ENCODE data around the gene GBA3.

The GBA3 gene

DNA sequence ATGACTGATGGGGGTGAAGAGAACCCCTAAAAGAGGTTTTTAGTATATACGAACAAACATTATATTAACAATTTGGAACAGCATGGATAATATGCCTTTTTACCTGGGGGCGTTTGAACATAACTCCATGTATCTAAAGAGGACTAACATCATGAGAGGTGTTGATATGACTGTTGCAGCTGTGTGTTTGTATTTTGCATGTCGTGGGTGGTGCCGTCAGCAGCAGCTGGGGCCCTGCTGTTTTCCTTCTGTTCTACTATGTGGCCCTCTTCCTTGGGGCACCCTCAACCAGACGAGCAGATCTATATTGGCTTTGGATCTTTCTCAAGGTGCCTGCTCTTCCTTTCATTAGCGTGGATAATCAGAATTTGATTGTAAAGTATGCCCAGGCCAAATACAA lies 11.2 kb downstream of the GBA3 start:
- no peak for DNase-seq

DNA sequence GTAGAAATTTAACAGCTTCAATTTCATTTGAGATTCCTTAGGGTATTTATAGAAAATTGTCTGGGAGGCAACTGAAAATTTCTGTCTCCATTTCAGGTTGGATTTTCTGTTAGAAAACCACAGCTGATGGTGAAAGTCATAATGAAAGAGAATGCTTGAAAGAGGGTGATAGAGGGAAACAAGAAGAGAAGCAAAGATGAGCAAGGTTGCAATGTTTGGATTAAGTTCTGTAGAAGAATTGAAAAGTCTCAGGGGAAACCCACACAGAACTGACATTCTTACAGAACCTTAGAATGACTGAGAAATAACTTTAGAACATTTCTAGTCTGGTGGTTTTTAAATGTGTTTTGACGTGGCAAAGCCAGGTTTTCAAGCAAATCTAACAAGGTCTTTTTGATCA lies 14.7 kb downstream of the GBA3 start:
- DNase-seq, result no peak

DNA sequence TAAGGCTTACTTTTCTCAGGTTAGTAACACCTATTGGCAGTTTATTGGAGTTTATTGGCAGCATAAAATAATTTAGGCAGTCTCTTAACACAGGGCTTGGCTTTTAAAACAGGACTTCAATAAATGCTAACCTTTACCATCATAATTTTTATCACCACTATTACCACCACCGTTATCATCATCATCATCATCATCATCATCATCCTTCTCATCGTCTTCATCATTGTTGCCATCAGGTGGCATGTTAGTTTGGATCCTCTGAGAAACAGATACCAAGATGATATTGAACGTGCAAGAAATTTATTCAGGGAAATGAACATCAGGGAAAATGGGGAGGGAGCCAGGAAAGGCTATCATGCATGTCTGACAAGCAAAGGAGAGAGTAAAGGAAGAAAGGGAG lies 16.2 kb downstream of the GBA3 start:
- DNase-seq, result no peak

DNA sequence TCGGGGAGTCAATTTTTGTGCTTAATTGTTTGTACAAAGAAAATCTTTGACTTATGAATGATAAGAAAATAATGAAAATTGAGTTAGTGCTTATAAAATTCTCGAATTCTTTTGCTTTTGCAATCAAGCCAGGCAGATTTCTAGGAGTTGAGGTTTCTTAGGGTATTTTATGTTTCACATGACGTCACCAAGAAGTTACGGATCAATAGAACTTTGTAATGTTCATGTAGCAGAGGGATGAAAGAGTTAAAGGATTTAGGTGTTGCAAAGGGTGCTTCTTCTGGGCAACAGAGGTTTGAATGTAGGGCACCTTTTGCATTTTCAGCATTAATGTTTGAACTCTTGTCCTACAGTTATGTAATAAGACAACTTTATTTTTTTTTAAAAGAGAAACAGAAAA lies 19.4 kb downstream of the GBA3 start:
- DNase-seq, result no peak

DNA sequence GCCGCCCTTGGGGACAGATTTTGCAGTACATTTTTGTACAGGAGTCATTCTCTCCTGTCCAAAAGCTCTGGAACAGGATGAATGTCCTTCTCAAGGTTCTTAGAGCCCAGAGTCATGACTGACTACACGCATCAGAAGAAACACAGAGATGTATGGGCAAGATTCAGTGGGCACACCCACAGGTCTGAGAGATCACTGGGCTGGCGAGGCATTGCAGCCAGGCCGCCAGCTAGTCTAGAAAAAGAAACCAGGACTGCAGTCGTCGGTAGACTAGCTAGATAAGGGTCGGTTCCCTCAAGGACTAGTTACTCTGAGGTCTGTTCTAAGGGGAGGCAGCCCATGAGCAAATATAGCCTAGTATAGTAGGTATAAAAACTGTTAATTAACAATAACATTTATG lies 19.8 kb downstream of the GBA3 start:
- no peak for DNase-seq

DNA sequence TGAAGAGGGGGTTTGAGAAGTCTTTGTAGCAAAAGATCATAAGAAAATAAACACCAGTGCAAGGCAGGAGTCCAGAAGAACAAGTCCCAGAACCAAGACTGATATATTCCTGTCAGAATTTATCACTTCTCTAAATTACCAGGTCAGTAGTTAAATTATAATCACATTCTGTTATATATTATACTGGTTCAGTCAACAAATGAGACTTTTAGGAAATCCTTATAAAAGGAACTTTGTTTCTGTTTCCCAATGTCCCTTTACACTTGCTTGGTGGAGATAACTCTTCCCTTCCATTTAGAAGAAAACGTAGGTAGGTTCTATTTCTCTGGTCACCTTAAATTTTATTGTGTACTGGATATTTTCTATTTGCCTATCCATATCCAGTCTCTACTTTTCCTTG lies 21.1 kb downstream of the GBA3 start:
- DNase-seq, result no peak

DNA sequence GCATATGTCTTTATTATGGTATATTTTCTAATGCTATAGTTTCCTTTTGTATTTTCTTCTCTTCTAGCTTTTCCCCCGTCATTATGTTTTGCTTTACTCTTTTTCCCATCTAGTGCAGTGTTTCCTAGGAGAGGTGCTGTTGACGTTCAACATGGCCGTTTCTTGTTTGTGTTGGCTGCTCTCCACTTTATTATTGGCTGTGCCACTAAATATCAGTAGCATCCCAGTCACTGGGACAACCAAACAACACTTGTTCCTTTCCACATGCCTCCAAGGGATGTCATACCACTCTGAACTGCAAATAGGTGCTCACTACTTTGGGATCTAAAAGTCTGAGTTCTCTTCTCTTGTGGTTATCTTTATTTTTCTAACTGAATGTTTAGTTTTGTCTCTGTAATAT lies 26.5 kb downstream of the GBA3 start:
- no peak for DNase-seq

DNA sequence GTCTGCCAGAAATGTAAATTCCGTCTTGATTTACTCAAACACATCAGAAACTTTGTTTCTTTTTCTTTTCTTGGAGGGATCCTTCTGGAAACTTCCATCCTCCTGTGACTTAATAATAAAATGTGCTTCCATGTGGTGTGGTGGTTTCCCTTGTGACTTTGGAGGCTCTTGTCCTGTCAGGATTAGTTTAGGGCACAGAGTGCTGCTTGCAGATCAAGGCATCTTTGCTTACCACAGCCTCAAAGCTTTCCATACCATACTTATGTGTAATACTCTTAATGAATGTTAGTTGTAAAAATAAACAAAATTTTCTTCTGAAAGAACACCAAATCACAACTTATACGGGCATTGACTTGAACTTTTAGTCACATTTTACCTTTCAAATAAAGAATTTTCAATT lies 27.4 kb downstream of the GBA3 start:
- no peak for DNase-seq

DNA sequence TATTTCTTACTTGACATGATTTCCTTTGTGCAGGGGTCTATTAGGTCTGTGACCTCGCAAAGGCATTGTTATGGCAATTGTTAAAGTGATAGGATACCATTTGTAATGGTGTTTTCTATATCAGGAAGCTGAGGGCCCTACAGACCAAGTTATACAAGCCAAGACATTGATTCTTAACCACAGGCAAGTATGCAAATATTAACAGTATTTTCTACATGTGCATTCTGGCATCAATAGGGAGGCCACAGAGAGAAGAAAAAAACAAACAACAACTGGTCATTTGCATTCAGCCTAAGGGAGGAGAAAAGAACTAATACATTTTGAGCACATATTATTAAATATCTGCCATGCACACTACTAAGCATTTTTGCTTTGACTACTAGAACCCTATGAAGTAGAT lies 28.5 kb downstream of the GBA3 start:
- no peak for DNase-seq

DNA sequence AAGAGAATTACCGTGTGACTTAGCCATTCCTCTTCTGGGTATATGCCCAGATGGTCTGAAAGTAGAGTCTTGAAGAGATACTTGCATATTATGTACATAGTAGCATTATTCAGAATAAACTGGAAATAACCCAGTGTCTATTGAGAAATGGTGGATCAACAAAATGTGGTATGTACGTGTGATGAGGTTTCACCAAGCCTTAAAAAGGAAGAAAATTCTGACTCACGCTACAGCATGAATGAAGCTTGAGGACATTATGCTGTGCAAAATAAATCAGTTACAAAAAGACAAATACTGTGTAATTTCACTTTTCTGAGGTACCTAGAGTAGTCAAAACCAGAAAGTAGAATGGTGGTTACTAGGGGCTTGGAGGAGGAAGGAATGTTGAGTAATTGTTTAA lies 37.3 kb downstream of the GBA3 start:
- DNase-seq, result no peak

DNA sequence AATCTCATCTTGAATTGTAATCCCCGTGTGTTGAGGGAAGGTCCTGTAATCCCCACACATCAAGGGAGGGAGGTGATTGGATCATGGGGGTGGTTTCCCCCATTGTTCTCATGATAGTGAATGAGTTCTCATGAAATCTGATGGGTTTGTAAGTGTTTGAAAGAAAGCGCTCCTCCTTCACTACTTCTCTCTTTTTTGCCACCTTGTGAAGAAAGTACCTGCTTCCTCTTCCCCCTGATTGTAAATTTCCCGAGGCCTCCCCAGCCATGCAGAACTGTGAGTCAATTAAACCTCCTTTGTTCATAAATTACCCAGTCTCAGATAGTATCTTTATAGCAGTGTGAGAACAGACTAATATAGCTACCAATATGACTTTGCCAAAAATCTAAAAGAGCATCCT lies 41.1 kb downstream of the GBA3 start:
- DNase-seq, result no peak

DNA sequence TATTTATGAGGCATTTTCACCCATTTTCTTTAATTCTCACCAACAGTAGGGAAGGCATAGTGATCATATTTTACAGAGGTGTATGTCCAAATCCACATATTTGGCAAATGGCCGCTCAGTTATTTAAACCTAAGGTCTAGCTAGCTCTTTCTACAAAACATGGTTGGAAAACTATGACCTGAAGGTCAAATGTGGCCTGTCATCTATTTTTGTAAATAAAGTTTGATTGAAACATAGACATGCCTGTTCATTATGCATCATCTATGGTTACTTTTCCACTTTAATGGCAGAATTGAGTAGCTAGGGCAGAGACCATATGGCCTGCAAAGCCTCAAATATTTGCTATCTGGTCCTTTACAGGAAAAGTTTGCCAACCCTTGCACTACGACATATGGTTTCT lies 44.2 kb downstream of the GBA3 start:
- no peak for DNase-seq

DNA sequence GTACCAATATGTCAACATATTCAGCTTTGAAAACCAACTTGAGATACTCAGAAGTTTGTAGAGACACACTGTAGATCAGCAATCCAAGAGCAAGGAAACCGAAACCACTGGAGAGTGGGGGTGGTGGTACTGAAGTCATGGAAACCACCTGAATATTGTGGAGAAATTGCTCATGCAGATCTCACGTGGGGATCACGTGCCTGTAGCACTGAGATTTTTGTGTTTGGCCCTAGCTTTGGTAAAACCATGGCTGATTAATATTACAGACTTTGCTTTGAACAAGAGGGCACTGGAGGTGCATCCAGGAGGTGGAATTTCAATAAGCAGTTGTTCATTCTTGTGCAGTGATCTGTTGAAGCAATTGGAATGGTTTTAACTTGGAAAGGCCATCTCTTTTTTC lies 47.2 kb downstream of the GBA3 start:
- DNase-seq, result no peak

DNA sequence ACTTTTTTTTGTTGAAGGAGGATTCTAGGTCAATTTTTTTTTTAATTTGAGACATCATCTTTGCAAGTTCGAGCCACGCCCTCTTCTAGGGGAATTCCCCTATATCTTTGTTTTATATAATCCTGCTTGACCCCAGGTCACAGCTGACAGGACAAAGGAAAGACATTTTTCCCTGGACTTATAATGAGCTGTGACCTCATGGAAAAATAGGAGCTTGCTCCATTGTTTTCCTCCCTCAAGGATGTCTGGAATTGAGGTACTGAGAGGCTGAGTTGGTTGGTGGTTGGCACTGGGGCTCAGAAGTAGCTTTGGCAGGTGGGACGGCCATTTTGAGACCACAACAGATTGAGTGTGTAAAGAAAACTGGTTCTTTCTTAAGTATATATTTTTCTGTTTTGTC lies 49.0 kb downstream of the GBA3 start:
- no peak for DNase-seq

DNA sequence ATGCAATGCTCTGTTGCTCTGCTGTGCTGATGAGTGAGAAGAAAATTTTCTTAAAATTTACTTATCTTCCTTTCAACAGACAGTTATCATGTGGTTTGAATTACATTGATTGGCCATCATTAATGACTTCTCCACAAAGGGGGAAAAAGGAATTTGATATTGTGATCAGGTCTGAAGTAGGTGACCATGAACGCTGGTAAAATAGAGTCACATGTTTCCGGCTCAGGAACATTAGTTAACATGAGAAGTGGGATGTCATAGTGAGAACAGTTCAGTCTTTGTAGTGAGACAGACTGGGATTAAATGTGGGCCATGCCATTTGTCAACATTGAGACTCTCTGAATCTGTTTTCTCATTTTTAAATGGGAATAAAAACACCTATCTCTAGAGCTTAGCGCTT lies 50.6 kb downstream of the GBA3 start:
- no peak for DNase-seq

DNA sequence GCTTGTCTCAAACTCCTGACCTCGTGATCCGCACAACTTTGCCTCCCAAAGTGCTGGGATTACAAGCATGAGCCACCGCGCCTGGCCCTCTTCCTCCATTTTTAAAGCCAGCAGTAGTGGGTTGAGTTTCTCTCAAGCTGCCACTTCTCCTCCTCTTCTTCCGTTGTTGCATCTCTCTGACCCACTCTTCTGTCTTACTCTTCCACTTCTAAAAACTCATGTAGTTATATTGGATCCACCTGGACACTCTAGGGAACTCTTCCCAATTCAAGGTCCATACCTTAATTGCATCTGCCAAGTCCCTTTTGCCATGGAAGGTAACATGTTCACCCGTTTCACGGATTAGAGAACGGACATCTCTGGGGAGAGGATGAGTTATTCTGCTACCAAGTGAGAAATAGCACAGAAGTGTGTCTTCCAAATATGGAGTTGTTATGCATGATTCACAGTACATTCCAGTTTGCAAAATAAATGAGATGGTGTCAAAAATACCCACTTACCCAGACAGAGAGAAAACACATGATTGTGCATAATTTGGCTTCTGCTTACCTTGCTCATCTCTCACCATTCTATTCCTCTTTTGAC lies 51.8 kb downstream of the GBA3 start:
- no peak for DNase-seq

DNA sequence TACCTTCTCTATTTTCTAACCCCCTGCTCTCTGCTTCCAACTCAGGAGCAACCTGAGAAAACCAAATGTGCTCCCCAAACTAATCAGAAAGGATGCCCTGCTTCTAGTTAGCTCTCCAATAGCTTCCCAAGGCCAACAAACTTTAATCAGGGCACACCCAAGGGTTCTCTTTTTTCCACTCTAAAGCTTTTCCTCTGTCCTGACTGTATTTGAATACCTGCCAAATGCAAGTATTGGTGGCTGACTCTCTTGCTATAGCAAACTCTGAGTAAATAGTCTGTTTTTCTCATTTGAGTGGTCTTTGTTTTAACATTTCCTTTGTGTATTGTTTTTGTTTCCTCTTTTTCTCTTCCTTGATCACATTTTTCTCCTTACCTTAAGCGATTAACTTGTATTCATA lies 52.5 kb downstream of the GBA3 start:
- DNase-seq, result no peak

DNA sequence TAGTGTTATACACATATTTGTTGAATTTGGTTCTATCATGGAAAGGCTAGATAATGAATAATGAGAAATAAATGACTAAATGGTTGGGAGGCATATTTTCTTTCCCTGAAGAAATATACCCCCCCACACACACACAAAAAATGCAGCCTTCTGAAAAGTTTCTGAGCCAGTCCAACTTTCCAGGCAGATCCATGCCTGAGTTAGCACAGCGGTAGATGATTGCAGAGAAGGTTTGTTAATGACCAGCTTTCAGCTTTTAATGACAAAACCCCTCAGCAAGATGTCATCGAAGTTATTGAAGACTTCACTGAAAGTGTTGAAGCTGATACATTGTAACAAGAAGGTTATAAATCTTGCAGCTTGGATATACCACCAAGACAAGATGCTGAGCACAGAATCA lies 61.4 kb downstream of the GBA3 start:
- DNase-seq, result no peak

DNA sequence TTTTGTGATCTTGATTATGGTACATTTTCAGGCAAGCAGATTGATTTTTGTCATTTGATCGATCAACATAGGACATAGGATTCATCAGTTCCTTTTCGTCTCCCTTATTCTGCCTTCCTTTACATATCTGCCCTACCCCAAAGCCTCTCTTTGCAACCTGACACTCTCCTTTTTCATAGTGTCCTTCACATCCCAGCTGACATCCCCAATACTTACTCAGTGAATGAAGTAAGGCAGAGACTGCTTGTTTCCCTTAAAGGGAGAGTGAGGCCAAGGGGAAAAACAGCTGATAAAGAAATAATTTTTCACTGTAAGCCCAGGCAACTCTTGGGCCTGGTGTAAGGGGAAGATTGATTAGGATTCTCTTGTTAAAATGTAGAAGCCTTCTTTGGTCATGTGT lies 69.8 kb downstream of the GBA3 start:
- DNase-seq, result no peak

DNA sequence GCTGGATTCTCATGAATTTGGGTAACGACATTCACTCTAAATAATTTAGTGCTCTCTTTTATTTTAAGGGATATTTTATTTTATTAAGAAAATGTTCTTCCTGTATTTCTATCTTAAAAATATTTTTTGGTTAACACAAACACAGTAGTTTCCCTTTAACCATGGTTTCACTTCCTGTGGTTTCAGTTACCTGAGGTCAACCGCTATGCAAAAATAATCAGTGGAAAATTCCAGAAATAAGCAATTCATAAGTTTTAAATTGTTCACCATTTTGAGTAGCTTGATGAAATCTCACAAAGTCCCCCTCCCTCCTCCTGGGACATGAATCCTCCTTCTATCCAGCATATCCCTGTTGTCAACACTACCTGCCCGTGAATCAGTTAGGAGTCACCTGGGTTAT lies 71.4 kb downstream of the GBA3 start:
- no peak for DNase-seq

DNA sequence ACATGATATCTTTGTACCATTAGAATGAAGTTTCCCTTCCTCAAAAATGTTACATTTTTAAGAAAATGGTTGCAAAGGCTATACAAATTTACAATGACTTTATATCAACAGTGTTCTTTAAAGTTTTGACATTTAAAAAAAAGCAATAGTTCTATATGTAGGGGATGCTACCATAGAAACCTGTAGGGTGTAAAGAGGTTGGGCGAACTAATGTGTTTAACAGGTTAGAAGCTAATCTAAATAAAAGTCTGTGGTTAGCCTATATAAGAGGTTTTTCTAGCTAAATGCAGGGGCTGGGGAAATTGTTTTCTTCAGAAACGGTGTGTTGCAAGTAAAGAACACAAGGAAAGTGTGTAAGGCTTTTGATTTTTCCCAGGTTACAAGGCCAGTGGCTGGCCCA lies 73.3 kb downstream of the GBA3 start:
- no peak for DNase-seq

DNA sequence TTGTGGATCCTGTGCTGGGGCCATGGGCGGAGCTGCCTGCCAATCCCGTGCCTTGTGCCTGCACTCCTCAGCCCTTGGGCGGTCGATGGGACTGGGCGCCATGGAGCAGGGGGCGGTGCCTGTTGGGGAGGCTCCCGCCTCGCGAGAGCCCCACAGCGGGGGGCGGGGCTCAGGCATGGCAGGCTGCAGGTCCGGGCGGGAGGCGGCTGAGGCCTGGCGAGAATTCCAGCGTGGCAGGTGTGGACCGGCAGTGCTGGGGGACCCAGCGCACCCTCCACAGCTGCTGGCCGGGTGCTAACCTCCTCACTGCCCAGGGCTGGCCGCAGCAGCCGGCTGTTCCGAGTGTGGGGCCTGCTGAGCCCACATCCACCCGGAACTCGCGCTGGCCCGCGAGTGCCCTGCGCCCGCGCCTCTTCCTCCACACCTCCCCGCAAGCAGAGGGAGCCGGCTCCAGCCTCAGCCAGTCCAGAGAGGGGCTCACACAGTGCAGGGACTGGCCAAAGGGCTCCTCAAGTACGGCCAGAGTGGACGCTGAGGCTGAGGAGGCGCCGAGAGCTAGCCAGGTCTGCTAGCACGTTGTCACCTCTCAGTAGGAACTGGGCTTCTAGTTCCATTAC lies 85.9 kb downstream of the GBA3 start:
- no peak for DNase-seq

DNA sequence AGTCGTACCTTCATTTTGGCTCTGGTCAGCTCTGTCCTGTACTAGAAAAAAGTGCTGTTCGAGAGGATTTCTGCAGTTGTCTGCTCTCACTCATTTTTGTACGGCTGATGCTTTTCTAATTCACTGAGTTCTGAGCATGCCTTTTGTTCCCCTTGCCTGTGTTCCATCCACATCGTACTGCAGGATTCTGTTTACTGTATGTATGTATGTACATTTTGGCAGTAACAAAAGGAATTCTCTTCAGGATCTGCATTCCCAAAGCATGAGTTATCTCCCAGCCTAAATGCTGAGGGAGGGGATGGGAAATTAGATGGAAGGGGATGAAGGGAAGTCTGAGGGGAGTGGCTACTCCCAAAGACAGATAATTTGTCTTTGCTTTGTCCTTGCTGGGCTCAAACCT lies 87.6 kb downstream of the GBA3 start:
- DNase-seq, result no peak

DNA sequence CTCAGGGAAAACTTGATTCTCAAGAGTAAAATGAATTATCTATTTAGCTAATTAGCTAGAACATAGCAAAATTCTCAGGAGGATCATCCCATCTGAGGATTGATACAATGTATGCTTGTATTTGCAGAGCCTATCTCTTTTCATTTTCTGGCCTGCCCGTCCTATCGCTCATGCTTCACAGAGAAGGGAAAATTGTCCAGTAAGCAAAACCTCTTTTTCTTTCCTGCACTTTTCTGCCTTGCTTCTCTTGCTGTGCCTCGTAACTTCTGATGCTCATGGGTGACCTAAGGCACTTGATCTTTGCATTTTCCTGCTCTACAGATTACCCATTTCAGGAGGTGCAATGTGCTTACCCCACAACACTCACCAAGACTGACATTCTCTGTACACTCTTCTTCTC lies 88.1 kb downstream of the GBA3 start:
- no peak for DNase-seq

DNA sequence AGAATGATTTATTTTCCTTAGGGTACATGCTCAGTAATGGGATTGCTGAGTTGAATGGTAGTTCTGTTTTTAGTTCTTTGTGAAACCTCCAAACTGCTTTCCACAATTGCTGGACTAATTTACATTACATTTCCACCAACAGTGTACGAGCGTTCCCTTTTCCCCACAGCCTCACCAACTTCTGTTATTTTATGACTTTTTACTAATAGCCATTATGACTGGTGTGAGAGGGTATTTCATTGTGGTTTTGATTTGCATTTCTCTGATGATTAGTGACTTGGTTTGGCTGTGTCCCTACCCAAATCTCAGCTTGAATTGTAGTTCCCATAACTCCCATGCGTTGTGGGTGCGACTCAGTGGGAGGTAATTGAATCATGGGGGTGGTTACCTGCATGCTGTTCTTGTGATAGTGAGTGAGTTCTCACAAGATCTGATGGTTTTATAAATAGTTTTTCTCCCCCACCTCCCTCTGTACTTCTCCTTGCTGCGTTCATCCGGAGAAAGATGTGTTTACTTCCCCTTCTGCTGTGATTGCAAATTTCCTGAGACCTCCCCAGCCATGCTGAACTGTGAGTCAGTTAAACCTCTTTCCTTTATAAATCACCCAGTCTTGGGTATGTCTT lies 95.1 kb downstream of the GBA3 start:
- no peak for DNase-seq

All from NCI-H1930 (cell line).